Gastroesophageal sphincter (tissue), 4 donors: ENCODE data around the gene AFAP1. TPM values are rescaled to one million over a fixed set of nuclear protein-coding genes. Genes with fewer than 3 reads are reported as not detected.

ENCODE experiments used
- ATAC-seq: fragments of 150-250 bp; one replicate; pipeline ENCODE4 v1.9.1; 2016; ENCODE audit warnings: mild to moderate bottlenecking, moderate library complexity
- H3K27ac ChIP-seq, 4 donors: fragments of 200-600 bp; sonication (generic) in 3 of 4; 1 replicate in 3 of 4; 2 replicates in 1 of 4; pipeline ENCODE4 v1.5.1; 2016 to 2019
- H3K27me3 ChIP-seq: fragments of 200-600 bp; sonication (generic); one replicate; pipeline ENCODE4 v1.5.1; 2019
- H3K36me3 ChIP-seq, 2 donors: fragments of 200-600 bp; sonication (generic); one replicate each; pipeline ENCODE4 v1.5.1; 2019; ENCODE audit warnings: control low read depth in 1 of 2
- H3K4me1 ChIP-seq, 3 donors: fragments of 200-600 bp; sonication (generic); 1 replicate in 2 of 3; 2 replicates in 1 of 3; pipeline ENCODE4 v1.5.1; 2016 to 2019; ENCODE audit warnings: control low read depth in 2 of 3
- H3K4me3 ChIP-seq, 2 donors: fragments of 200-600 bp; sonication (generic); one replicate each; pipeline ENCODE4 v1.5.1; 2019; ENCODE audit warnings: mild to moderate bottlenecking in 1 of 2, moderate library complexity in 1 of 2
- H3K9me3 ChIP-seq, 3 donors: fragments of 200-600 bp; sonication (generic); one replicate each; pipeline ENCODE4 v1.5.1; 2017 to 2019; ENCODE audit warnings: control low read depth in 2 of 3
- EP300 ChIP-seq: sonication (generic); formaldehyde crosslinking; IDR thresholded peaks from one replicate; pipeline ENCODE4 v1.6.1; 2017; ENCODE audit warnings: antibody characterized with exemption, mild to moderate bottlenecking
- POLR2A ChIP-seq, 2 donors: fragments of 450-650 bp; IDR thresholded peaks; one replicate each; pipeline ENCODE4 v1.6.1; 2017; ENCODE audit warnings: antibody characterized with exemption in 2 of 2, mild to moderate bottlenecking in 2 of 2, moderate library complexity in 1 of 2
- POLR2AphosphoS5 ChIP-seq: sonication (generic); formaldehyde crosslinking; IDR thresholded peaks from one replicate; pipeline ENCODE4 v1.6.1; 2017; ENCODE audit warnings: antibody characterized with exemption
- WGBS, 2 donors: methylation state at CpG; one replicate each; pipeline ENCODE4 v1.1.5; 2018; ENCODE audit warnings: low coverage in 1 of 2; 5-methylcytosine and 5-hydroxymethylcytosine counted together
- total RNA-seq, 4 donors: library from RNA; depleted of rRNA; stranded (reverse); fragments of >200 nt; gene quantifications; one replicate each; pipeline ENCODE4 v1.1.0, GENCODE V29; 2016
- TF ChIP-seq, protein P1 (sequence below), 4 experiments: fragments of 200-600 bp in 2 of 4; fragments of 450-650 bp in 2 of 4; sonication (generic) in 1 of 4; IDR thresholded peaks; one replicate each; pipeline ENCODE4 v1.5.1; 2017 to 2019; ENCODE audit warnings: antibody characterized with exemption in 4 of 4, mild to moderate bottlenecking in 2 of 4, moderate library complexity in 2 of 4

Gene AFAP1
- total RNA-seq, 4 donors from 2014 or later, result 32.0 to 79.7 (median 48.1) TPM

DNA sequence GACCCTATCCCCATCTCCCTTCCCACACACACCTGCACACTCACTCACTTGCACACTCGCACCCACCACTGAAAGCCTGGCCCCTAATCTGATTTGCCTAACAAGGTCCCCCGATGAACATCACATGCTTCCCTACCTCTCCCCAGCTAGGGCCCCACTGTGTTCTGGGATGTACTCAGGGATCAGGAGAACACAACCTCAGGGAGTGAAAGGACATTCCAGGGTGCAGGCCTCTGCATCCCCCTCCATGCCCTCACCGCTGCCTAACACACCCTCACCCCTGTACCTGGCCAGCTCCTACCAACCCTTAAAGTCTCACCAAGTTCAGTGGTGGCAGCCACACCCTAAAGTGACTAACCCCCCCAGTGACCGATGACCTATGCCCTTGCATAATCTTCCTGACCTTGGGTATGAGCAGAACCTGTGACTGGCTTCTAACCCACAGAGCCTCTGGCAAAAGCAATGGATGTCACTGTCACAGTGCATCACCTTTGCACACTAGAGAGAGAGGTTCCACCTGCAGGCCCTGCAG lies 2.4 kb upstream of the AFAP1 start:
- TF ChIP-seq POLR2A (IDR thresholded peaks at IDR 0.05) (no peak), EP300 (no peak), POLR2AphosphoS5 (no peak)
- TF ChIP-seq, protein P1, sequence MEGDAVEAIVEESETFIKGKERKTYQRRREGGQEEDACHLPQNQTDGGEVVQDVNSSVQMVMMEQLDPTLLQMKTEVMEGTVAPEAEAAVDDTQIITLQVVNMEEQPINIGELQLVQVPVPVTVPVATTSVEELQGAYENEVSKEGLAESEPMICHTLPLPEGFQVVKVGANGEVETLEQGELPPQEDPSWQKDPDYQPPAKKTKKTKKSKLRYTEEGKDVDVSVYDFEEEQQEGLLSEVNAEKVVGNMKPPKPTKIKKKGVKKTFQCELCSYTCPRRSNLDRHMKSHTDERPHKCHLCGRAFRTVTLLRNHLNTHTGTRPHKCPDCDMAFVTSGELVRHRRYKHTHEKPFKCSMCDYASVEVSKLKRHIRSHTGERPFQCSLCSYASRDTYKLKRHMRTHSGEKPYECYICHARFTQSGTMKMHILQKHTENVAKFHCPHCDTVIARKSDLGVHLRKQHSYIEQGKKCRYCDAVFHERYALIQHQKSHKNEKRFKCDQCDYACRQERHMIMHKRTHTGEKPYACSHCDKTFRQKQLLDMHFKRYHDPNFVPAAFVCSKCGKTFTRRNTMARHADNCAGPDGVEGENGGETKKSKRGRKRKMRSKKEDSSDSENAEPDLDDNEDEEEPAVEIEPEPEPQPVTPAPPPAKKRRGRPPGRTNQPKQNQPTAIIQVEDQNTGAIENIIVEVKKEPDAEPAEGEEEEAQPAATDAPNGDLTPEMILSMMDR (IDR thresholded peaks at IDR 0.05), result no peak
- peaks cover 0 to 45% (median 3%) of the 10 kb centered on the region in 3 donors for H3K4me1 ChIP-seq
- no peaks in the 10 kb centered on the region for H3K36me3 ChIP-seq
- WGBS, 2 donors, result 91 to 93% methylated on average over 2 to 3 of the region's 4 CpGs
- ATAC-seq, result no peak
- no peak overlapping the region for H3K27ac ChIP-seq
- H3K9me3 ChIP-seq, result no peaks in the 10 kb centered on the region
- no peak overlapping the region for H3K4me3 ChIP-seq
- H3K27me3 ChIP-seq, result no peaks in the 10 kb centered on the region

DNA sequence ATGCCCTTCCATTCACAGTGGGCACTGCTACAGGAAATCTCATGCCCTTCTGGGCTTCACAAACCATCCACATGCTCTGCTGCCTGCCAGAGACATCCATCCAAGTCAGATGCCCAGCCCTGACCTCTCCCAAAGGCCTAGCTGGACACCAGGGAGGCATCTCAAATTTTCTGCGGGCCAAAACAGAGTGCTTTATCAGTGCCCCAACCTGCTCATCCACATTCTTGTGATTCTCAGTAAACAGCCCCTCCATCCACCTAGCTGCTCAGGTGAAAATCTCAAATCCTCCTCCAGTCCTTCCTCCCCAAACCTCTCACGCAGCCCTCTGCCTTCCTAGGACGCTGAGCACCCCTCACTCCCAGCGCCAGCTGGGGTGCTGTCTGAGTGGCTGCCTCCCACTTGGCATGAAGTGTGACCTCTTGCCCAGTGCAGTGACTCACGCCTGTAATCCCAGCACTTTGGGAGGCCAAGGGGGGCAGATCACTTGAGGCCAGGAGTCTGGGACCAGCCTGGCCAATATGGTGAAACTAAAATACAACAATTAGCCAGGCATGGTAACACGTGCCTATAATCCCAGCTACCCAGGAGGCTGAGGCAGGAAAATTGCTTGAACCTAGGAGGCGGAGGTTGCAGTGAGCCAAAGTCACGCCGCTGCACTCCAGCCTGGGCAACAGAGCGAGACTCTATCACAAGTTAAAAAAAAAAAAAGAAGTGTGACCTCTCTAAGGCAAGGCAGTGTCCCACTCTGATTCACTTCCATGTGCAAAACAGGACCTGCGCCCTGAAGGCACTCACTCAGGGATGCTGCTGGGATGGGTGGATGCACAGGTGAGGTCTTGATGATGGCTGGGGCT lies 1.7 kb upstream of the AFAP1 start:
- Histone ChIP-seq H3K27me3 (no peaks in the 10 kb centered on the region), H3K4me1 (peaks cover 0 to 52% (median 6%) of the 10 kb centered on the region in 3 donors), H3K9me3 (no peaks in the 10 kb centered on the region), H3K4me3 (no peak overlapping the region), H3K36me3 (no peaks in the 10 kb centered on the region), H3K27ac (peak overlapping the region in 1 of 4 donors; percentile 8)
- 61 to 87% methylated on average over 2 to 3 of the region's 11 CpGs for WGBS, 2 donors
- TF ChIP-seq EP300 (no peak), POLR2A (IDR thresholded peaks at IDR 0.05) (no peak), POLR2AphosphoS5 (no peak)
- TF ChIP-seq, protein P1 (IDR thresholded peaks at IDR 0.05), result no peak
- ATAC-seq, result no peak

DNA sequence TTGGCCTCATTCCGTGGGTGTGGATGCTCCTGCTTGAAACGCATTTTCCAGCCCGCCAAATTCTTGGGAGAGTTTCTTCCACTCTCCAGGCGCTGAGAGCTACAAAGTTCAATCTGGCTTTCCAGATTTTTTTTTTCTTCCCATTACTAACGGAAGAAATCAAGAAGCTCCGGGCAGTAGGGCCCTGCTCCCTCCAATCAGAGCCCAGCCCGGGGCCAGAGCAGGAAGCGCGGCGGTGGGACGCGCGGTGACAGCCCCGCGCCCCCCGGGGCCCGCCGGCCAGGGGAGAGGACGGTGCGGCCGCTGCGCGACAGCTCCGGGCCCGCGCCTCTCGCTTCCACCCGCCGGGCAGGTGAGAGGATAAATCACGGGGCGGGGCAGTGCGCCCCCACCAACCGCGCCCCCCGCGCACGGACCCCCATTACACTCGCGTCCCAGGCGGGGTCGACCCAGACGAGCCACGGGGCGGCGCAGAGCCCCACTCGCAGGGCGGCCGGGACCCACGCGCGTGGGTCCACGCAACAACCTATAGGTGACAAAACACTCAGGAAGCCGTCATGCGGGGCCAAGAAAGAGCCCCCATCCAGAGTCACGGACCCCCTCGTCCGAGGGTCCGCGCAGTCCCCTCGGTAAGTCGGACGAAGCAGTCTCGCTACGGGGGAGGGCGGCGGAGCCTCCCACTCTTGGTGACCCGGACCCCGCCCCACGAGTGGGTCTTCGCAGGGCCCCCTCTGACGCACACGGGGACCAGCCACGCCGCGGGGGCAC lies 868 bp downstream of the AFAP1 start:
- Histone ChIP-seq H3K27ac (peak overlapping the region; percentile 94 to 100 (median 99)), H3K9me3 (no peaks in the 10 kb centered on the region), H3K36me3 (no peaks in the 10 kb centered on the region), H3K27me3 (no peaks in the 10 kb centered on the region), H3K4me3 (peak overlapping the region; percentile 89 to 99), H3K4me1 (peaks cover 0 to 57% (median 10%) of the 10 kb centered on the region in 3 donors)
- 0% methylated on average over 3 of the region's 75 CpGs; no CpG with 5 or more reads in 1 of the 2 donors for WGBS, 2 donors
- TF ChIP-seq POLR2AphosphoS5 (no peak), POLR2A (IDR thresholded peaks at IDR 0.05) (peak; percentile 41 to 43)
- TF ChIP-seq, protein P1 (IDR thresholded peaks at IDR 0.05), result peak in 2 of 4 experiments; percentile 8 to 27
- peak; percentile 29 for ATAC-seq

DNA sequence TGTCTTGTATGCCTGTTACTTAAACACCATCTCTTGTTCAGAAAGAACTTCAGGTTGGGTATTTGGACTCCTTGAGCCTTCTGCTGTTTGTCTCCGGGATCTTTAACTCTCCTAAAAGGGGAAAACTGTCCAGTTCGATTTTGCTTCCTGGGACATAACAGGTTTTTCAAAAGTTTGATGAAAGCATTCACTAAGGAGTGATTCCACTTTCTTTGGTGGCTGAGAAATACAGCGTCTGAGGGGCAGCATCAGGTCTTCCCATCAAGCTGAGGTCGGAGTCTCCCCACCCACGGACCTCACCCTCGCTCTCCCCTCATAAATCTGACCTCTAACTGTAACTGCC lies 1.4 kb downstream of the AFAP1 start:
- Histone ChIP-seq H3K9me3 (no peaks in the 10 kb centered on the region), H3K27me3 (no peaks in the 10 kb centered on the region), H3K27ac (peak overlapping the region; percentile 94 to 100 (median 99)), H3K4me3 (peak overlapping the region; percentile 89 to 99), H3K4me1 (peaks cover 0 to 57% (median 10%) of the 10 kb centered on the region in 3 donors), H3K36me3 (peaks cover 0 to 5% of the 10 kb centered on the region in 2 donors)
- TF ChIP-seq, protein P1 (IDR thresholded peaks at IDR 0.05), result no peak
- no peak for TF ChIP-seq POLR2A (IDR thresholded peaks at IDR 0.05)
- no peak for TF ChIP-seq POLR2AphosphoS5
- no peak for TF ChIP-seq EP300
- WGBS, 2 donors, result 3 to 10% methylated on average over 2 to 5 of the region's 6 CpGs
- ATAC-seq, result peak; percentile 0
